ENCODE measurements around the gene RCN1.

GRCh38 chr11:32043737-32044136 is 47.1 kb upstream of the RCN1 start:
- no peak for TF ChIP-seq CTCF (IDR thresholded peaks at IDR 0.05 in 4 of 5, conservative IDR thresholded peaks at IDR 0.05 in 1 of 5)
- no peak for TF ChIP-seq POLR2A (IDR thresholded peaks at IDR 0.05)
